ENCODE data around the gene ISG20L2.

The ISG20L2 gene

GRCh38 chr1:156755527-156755950 lies 27.0 kb upstream of the ISG20L2 start:
- no peak for TF ChIP-seq EZH2 (IDR thresholded peaks at IDR 0.05; ENCODE audit: borderline replicate concordance, low read length)
- TF ChIP-seq CTCF (IDR thresholded peaks at IDR 0.05; ENCODE audit: low read length): no peak
- Histone ChIP-seq H3K9me3 (ENCODE audit: low read length) (no peaks in the 10 kb centered on the region), H3K27me3 (ENCODE audit: insufficient read depth, low read length) (no peaks in the 10 kb centered on the region), H3K9me2 (ENCODE audit: low read depth, low read length) (no peaks in the 10 kb centered on the region), H3K27ac (ENCODE audit: low read depth, low read length, poor library complexity, severe bottlenecking) (no peak overlapping the region), H4K20me1 (ENCODE audit: insufficient read depth, low read length) (no peaks in the 10 kb centered on the region), H3F3A (ENCODE audit: insufficient read depth, low read length) (no peaks in the 10 kb centered on the region), H3K9ac (ENCODE audit: low read length) (no peak overlapping the region), H3K4me2 (ENCODE audit: low read length) (no peak overlapping the region), H3K79me2 (ENCODE audit: insufficient read depth, low read length) (peaks cover 7% of the 10 kb centered on the region), H3K4me1 (ENCODE audit: insufficient read depth, low read length, severe bottlenecking) (peaks cover 10% of the 10 kb centered on the region), H2AFZ (ENCODE audit: low read length) (no peak overlapping the region), H3K36me3 (ENCODE audit: insufficient read depth, low read length) (no peaks in the 10 kb centered on the region), H3K4me3 (ENCODE audit: low read depth, low read length, poor library complexity, severe bottlenecking) (no peak overlapping the region)

- Histone ChIP-seq H3K36me3 (ENCODE audit: insufficient read depth, low read length) (peaks cover 9% of the 10 kb centered on the region; the same call in 1 of the 2 replicates), H3K79me2 (ENCODE audit: insufficient read depth, low read length) (peaks cover 20% of the 10 kb centered on the region), H3K9me3 (ENCODE audit: low read length) (no peaks in the 10 kb centered on the region), H3F3A (ENCODE audit: insufficient read depth, low read length) (no peaks in the 10 kb centered on the region), H3K27me3 (ENCODE audit: insufficient read depth, low read length) (no peaks in the 10 kb centered on the region), H4K20me1 (ENCODE audit: insufficient read depth, low read length) (no peaks in the 10 kb centered on the region), H3K4me1 (ENCODE audit: insufficient read depth, low read length, severe bottlenecking) (peaks cover 20% of the 10 kb centered on the region), H3K9me2 (ENCODE audit: low read depth, low read length) (no peaks in the 10 kb centered on the region), H3K4me2 (ENCODE audit: low read length) (no peak overlapping the region), H2AFZ (ENCODE audit: low read length) (no peak overlapping the region), H3K27ac (ENCODE audit: low read depth, low read length, poor library complexity, severe bottlenecking) (no peak overlapping the region), H3K9ac (ENCODE audit: low read length) (no peak overlapping the region), H3K4me3 (ENCODE audit: low read depth, low read length, poor library complexity, severe bottlenecking) (no peak overlapping the region)
- no peak for TF ChIP-seq CTCF (IDR thresholded peaks at IDR 0.05; ENCODE audit: low read length)
- TF ChIP-seq EZH2 (IDR thresholded peaks at IDR 0.05; ENCODE audit: borderline replicate concordance, low read length): no peak
Measured at GRCh38 chr1:156754219-156754618, 25.7 kb upstream of the ISG20L2 start.

GRCh38 chr1:156752843-156753482 lies 24.4 kb upstream of the ISG20L2 start:
- Histone ChIP-seq H3K4me1 (ENCODE audit: insufficient read depth, low read length, severe bottlenecking) (peaks cover 33% of the 10 kb centered on the region), H3K27ac (ENCODE audit: low read depth, low read length, poor library complexity, severe bottlenecking) (peak overlapping the region; percentile 88), H3K4me2 (ENCODE audit: low read length) (peak overlapping the region; percentile 85), H3K4me3 (ENCODE audit: low read depth, low read length, poor library complexity, severe bottlenecking) (peak overlapping the region; percentile 91), H3K9me2 (ENCODE audit: low read depth, low read length) (no peaks in the 10 kb centered on the region), H3F3A (ENCODE audit: insufficient read depth, low read length) (no peaks in the 10 kb centered on the region), H3K79me2 (ENCODE audit: insufficient read depth, low read length) (peaks cover 33% of the 10 kb centered on the region), H3K27me3 (ENCODE audit: insufficient read depth, low read length) (no peaks in the 10 kb centered on the region), H4K20me1 (ENCODE audit: insufficient read depth, low read length) (no peaks in the 10 kb centered on the region), H3K9me3 (ENCODE audit: low read length) (no peaks in the 10 kb centered on the region), H2AFZ (ENCODE audit: low read length) (no peak overlapping the region), H3K36me3 (ENCODE audit: insufficient read depth, low read length) (peaks cover 9% of the 10 kb centered on the region; the same call in 1 of the 2 replicates), H3K9ac (ENCODE audit: low read length) (peak overlapping the region; percentile 99)
- TF ChIP-seq CTCF (IDR thresholded peaks at IDR 0.05; ENCODE audit: low read length) (no peak), EZH2 (IDR thresholded peaks at IDR 0.05; ENCODE audit: borderline replicate concordance, low read length) (no peak)

Measured in OCI-LY1 (cell line).